Vagina (tissue), 2 donors: ENCODE data around the gene CAPN12. TPM values are rescaled to one million over a fixed set of nuclear protein-coding genes. Genes with fewer than 3 reads are reported as not detected.
"Not testable (repeated sequence)": the region's sequence is repeated elsewhere in the genome, so short reads cannot be mapped to it uniquely, and the experiment has no call there.

Experiments used
- DNase-seq, 2 donors: peaks; one replicate each; pipeline ENCODE4 v3.0.0-alpha.2; 2017; ENCODE audit errors: extremely low spot score in 2 of 2
- H3K27ac ChIP-seq: fragments of 200-600 bp; sonication (generic); one replicate; pipeline ENCODE4 v1.5.1; 2019
- H3K27me3 ChIP-seq: fragments of 200-600 bp; sonication (generic); one replicate; pipeline ENCODE4 v1.5.1; 2019
- H3K36me3 ChIP-seq, 2 donors: fragments of 200-600 bp; sonication (generic); one replicate each; pipeline ENCODE4 v1.5.1; 2017 to 2019
- H3K4me1 ChIP-seq: fragments of 200-600 bp; sonication (generic); one replicate; pipeline ENCODE4 v1.5.1; 2019
- H3K4me3 ChIP-seq, 2 donors: fragments of 200-600 bp; sonication (generic); 1 replicate in 1 of 2; 2 replicates in 1 of 2; pipeline ENCODE4 v1.5.1; 2016 to 2019
- H3K9me3 ChIP-seq: fragments of 200-600 bp; sonication (generic); one replicate; pipeline ENCODE4 v1.5.1; 2019
- POLR2A ChIP-seq, 2 donors: fragments of 450-650 bp; IDR thresholded peaks; one replicate each; pipeline ENCODE4 v1.6.1; 2017; ENCODE audit warnings: antibody characterized with exemption in 2 of 2, mild to moderate bottlenecking in 2 of 2, moderate library complexity in 2 of 2
- POLR2AphosphoS5 ChIP-seq, 2 donors: sonication (generic); formaldehyde crosslinking; IDR thresholded peaks; one replicate each; pipeline ENCODE4 v1.9.0; 2017; ENCODE audit warnings: antibody characterized with exemption in 2 of 2, mild to moderate bottlenecking in 2 of 2, low read depth in 1 of 2; ENCODE audit not compliant: insufficient read depth in 1 of 2
- intact Hi-C: fragments of 100-400 bp; cut with DNase I; formaldehyde crosslinking; loops from one replicate; pipeline ENCODE4 v1.15.1; 2023
- total RNA-seq: library from RNA; depleted of rRNA; stranded (reverse); fragments of >200 nt; gene quantifications from one replicate; pipeline ENCODE4 v1.2.3, GENCODE V29; 2016
- TF ChIP-seq, protein P1 (sequence below), 3 experiments: fragments of 450-650 bp in 2 of 3; fragments of 200-600 bp in 1 of 3; sonication (generic) in 1 of 3; IDR thresholded peaks; one replicate each; pipeline ENCODE4 v1.5.1; 2017 to 2019; ENCODE audit warnings: antibody characterized with exemption in 3 of 3, mild to moderate bottlenecking in 2 of 3, moderate library complexity in 2 of 3

The CAPN12 gene
- total RNA-seq, 1 donor from 2014 or later, result 9.6 TPM

- H3K4me1 ChIP-seq, result peaks cover under 1% of the 10 kb centered on the region
- H3K36me3 ChIP-seq, result no peaks in the 10 kb centered on the region
- DNase-seq, result no peak
- no peak overlapping the region for H3K27ac ChIP-seq
- no peak overlapping the region for H3K4me3 ChIP-seq
- TF ChIP-seq, protein P1, sequence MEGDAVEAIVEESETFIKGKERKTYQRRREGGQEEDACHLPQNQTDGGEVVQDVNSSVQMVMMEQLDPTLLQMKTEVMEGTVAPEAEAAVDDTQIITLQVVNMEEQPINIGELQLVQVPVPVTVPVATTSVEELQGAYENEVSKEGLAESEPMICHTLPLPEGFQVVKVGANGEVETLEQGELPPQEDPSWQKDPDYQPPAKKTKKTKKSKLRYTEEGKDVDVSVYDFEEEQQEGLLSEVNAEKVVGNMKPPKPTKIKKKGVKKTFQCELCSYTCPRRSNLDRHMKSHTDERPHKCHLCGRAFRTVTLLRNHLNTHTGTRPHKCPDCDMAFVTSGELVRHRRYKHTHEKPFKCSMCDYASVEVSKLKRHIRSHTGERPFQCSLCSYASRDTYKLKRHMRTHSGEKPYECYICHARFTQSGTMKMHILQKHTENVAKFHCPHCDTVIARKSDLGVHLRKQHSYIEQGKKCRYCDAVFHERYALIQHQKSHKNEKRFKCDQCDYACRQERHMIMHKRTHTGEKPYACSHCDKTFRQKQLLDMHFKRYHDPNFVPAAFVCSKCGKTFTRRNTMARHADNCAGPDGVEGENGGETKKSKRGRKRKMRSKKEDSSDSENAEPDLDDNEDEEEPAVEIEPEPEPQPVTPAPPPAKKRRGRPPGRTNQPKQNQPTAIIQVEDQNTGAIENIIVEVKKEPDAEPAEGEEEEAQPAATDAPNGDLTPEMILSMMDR (IDR thresholded peaks at IDR 0.05), result no peak
- no peak for TF ChIP-seq POLR2A (IDR thresholded peaks at IDR 0.05)
- H3K9me3 ChIP-seq, result no peaks in the 10 kb centered on the region
- H3K27me3 ChIP-seq, result no peaks in the 10 kb centered on the region
- intact Hi-C loops, result no loop called here
Measured at GRCh38 chr19:38781058-38781457, 36.8 kb upstream of the CAPN12 start.

- no peak overlapping the region for H3K27ac ChIP-seq
- no peaks in the 10 kb centered on the region for H3K27me3 ChIP-seq
- H3K4me1 ChIP-seq, result no peaks in the 10 kb centered on the region
- intact Hi-C loops, result no loop called here
- no peaks in the 10 kb centered on the region for H3K36me3 ChIP-seq
- no peaks in the 10 kb centered on the region for H3K9me3 ChIP-seq
- TF ChIP-seq POLR2A (IDR thresholded peaks at IDR 0.05), result no peak
- TF ChIP-seq, protein P1 (IDR thresholded peaks at IDR 0.05), result no peak
- no peak overlapping the region for H3K4me3 ChIP-seq
- no peak for DNase-seq
Measured at GRCh38 chr19:38780443-38780842, 36.2 kb upstream of the CAPN12 start.

- TF ChIP-seq, protein P1 (IDR thresholded peaks at IDR 0.05), result no peak
- no peak for TF ChIP-seq POLR2AphosphoS5 (IDR thresholded peaks at IDR 0.05; ENCODE audit: insufficient read depth in 1 of 2, low read depth in 1 of 2)
- TF ChIP-seq POLR2A (IDR thresholded peaks at IDR 0.05), result no peak
- Histone ChIP-seq H3K4me3 (no peak overlapping the region), H3K36me3 (no peaks in the 10 kb centered on the region), H3K27me3 (no peaks in the 10 kb centered on the region), H3K27ac (no peak overlapping the region), H3K4me1 (peaks cover 7% of the 10 kb centered on the region), H3K9me3 (no peaks in the 10 kb centered on the region)
- intact Hi-C loops, result no loop called here
- DNase-seq, result no peak
Measured at GRCh38 chr19:38778733-38779132, 34.5 kb upstream of the CAPN12 start.

DNA sequence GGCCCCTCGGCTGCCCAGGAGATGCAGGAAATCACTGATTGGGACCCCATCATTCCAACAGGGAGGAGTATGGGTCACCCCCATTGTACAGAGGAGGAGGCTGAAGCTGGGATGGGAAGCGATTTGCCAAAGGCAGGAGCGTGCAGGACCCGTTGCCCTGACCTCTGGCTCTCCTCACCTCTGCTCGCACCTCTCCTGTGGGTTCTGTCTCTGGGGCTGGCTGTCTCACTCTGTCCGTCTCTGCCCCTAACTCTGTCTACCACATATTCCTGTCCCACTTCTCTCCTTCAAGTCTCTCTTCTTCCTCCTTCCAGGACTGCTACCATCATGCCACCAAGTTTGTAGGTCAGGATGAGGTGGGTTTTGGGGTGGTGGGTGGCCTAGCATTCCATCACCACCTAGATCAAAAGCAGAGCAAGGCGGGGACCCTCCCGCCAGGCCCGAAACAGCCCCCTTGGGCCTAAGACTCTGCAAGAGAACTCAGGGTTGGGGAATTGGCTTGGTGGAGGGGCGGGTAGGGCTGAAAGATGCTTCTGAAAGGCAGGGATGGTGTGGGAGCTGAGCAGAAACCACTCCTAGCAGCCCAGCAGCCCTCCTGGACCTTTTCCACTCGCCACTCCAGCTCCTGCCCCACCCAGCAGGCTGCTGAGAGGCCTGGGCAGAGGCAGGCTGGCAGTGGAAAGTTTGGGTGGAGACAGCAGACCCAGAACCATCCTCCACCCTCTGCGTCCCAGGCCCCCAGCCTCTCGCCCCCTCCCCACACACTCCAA lies 30.1 kb upstream of the CAPN12 start:
- no peak for DNase-seq
- Histone ChIP-seq H3K4me3 (no peak overlapping the region), H3K4me1 (peaks cover 15% of the 10 kb centered on the region), H3K27ac (no peak overlapping the region), H3K9me3 (no peaks in the 10 kb centered on the region), H3K36me3 (no peaks in the 10 kb centered on the region), H3K27me3 (no peaks in the 10 kb centered on the region)
- intact Hi-C loops, result no loop called here
- no peak for TF ChIP-seq POLR2AphosphoS5 (IDR thresholded peaks at IDR 0.05; ENCODE audit: insufficient read depth in 1 of 2, low read depth in 1 of 2)
- no peak for TF ChIP-seq POLR2A (IDR thresholded peaks at IDR 0.05)
- TF ChIP-seq, protein P1 (IDR thresholded peaks at IDR 0.05), result no peak

GRCh38 chr19:38773469-38774177 lies 29.3 kb upstream of the CAPN12 start, which contains the start of gene LGALS7:
Gene LGALS7, minus strand, starts transcription at chr19:38773517. Its CDS starts 25 bp downstream, at chr19:38773492.
- Histone ChIP-seq H3K4me3 (no peak within 1 kb of the TSS), H3K36me3 (no peaks in the 10 kb centered on the region), H3K27ac (peak within 1 kb of the TSS; percentile 33), H3K27me3 (no peaks in the 10 kb centered on the region), H3K9me3 (no peaks in the 10 kb centered on the region), H3K4me1 (peaks cover 18% of the 10 kb centered on the region)
- no peak for TF ChIP-seq POLR2AphosphoS5 (IDR thresholded peaks at IDR 0.05; ENCODE audit: insufficient read depth in 1 of 2, low read depth in 1 of 2)
- TF ChIP-seq POLR2A (IDR thresholded peaks at IDR 0.05), result no peak
- TF ChIP-seq, protein P1 (IDR thresholded peaks at IDR 0.05), result no peak
- no peak for DNase-seq
- intact Hi-C loops, result no loop called here

- H3K27me3 ChIP-seq, H3K27ac ChIP-seq, H3K9me3 ChIP-seq, intact Hi-C loops, H3K36me3 ChIP-seq, H3K4me3 ChIP-seq, DNase-seq: not testable (repeated sequence)
- peaks cover 18% of the 10 kb centered on the region for H3K4me1 ChIP-seq
Measured at GRCh38 chr19:38771569-38771968, 27.3 kb upstream of the CAPN12 start.

DNA sequence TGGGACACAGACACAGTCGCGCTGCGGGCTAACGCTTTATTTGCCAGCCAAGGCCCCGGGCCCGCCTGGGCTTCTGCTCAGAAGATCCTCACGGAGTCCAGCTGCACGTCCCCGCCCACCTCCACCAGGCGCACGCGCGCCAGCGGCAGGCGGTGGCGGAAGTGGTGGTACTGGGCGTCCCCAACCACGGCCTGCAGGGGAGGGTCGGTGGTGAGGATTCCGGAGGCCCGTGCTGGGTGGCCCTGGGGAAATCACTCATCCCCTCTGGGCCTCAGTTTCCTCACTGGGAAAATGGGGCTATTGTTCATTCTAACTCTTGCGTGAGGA lies 26.6 kb upstream of the CAPN12 start:
- H3K27me3 ChIP-seq, H3K27ac ChIP-seq, DNase-seq, H3K9me3 ChIP-seq, intact Hi-C loops, H3K36me3 ChIP-seq: not testable (repeated sequence)
- Histone ChIP-seq H3K4me1 (peaks cover 18% of the 10 kb centered on the region), H3K4me3 (peak overlapping the region in 1 of 2 donors; percentile 24)
